CD14-positive monocyte (primary cell): ENCODE measurements around the gene EXOC3L1. TPM values are rescaled to one million over a fixed set of nuclear protein-coding genes. Genes with fewer than 3 reads are reported as not detected.

ENCODE experiments used
- DNase-seq, 3 donors: peaks; one replicate each; pipeline ENCODE4 v3.0.0-alpha.2; 2011 to 2022
- H2AFZ ChIP-seq: 2 replicates; pipeline ENCODE4 v1.6.0; 2012; ENCODE audit warnings: mild to moderate bottlenecking, low read depth, low read length, inconsistent platforms; ENCODE audit not compliant: insufficient read depth, poor library complexity, severe bottlenecking
- H3K27ac ChIP-seq, 2 donors: 1 replicate in 1 of 2; 2 replicates in 1 of 2; pipeline ENCODE4 v1.5.1; 2012 to 2013; ENCODE audit warnings: low read length in 2 of 2, control low read depth in 1 of 2, inconsistent platforms in 1 of 2, low read depth in 1 of 2, mild to moderate bottlenecking in 1 of 2
- H3K27me3 ChIP-seq, 2 donors: one replicate each; pipeline versions ENCODE4 v1.6.0 to v1.6.1; 2011 to 2013; ENCODE audit warnings: low read length in 2 of 2; ENCODE audit not compliant: control insufficient read depth in 2 of 2, insufficient read depth in 2 of 2
- H3K36me3 ChIP-seq, 2 donors: replicated peaks in 1 of 2; 1 replicate in 1 of 2; 2 replicates in 1 of 2; pipeline versions ENCODE4 v1.5.1 to v1.6.1; 2012 to 2013; ENCODE audit warnings: low read length in 2 of 2, control low read depth in 1 of 2, inconsistent platforms in 1 of 2, mild to moderate bottlenecking in 1 of 2; ENCODE audit not compliant: insufficient read depth in 2 of 2, control insufficient read depth in 1 of 2
- H3K4me1 ChIP-seq, 2 donors: 1 replicate in 1 of 2; 2 replicates in 1 of 2; pipeline versions ENCODE4 v1.5.1 to v1.6.1; 2012 to 2013; ENCODE audit warnings: low read length in 2 of 2, control low read depth in 1 of 2, inconsistent platforms in 1 of 2, mild to moderate bottlenecking in 1 of 2, moderate library complexity in 1 of 2; ENCODE audit not compliant: insufficient read depth in 2 of 2, control insufficient read depth in 1 of 2
- H3K4me2 ChIP-seq: replicated peaks from 2 replicates; pipeline ENCODE3; 2012; ENCODE audit warnings: low read length, moderate library complexity, mild to moderate bottlenecking; ENCODE audit not compliant: poor library complexity, severe bottlenecking; ENCODE audit errors: extremely low read depth
- H3K4me3 ChIP-seq, 3 experiments: fragments of 200-600 bp in 1 of 3; sonication (generic) in 1 of 3; replicated peaks in 1 of 3; 1 replicate in 2 of 3; 2 replicates in 1 of 3; pipeline ENCODE4 v1.5.1; 2011 to 2013; ENCODE audit warnings: low read length in 3 of 3, mild to moderate bottlenecking in 3 of 3, control low read depth in 2 of 3, low read depth in 2 of 3, inconsistent platforms in 1 of 3, moderate library complexity in 1 of 3
- H3K79me2 ChIP-seq: 2 replicates; pipeline ENCODE4 v1.6.0; 2012; ENCODE audit warnings: mild to moderate bottlenecking, control low read depth, inconsistent platforms, low read length, moderate library complexity; ENCODE audit not compliant: insufficient read depth
- H3K9ac ChIP-seq: 2 replicates; pipeline ENCODE4 v1.6.0; 2017; ENCODE audit warnings: low read length, mild to moderate bottlenecking; ENCODE audit not compliant: insufficient read depth, poor library complexity, severe bottlenecking
- H3K9me3 ChIP-seq, 2 donors: replicated peaks in 1 of 2; 1 replicate in 1 of 2; 2 replicates in 1 of 2; pipeline versions ENCODE4 v1.5.1 to v1.6.1; 2012 to 2013; ENCODE audit warnings: low read length in 2 of 2, control low read depth in 1 of 2; ENCODE audit not compliant: control insufficient read depth in 1 of 2, insufficient read depth in 1 of 2
- H4K20me1 ChIP-seq: 2 replicates; pipeline ENCODE4 v1.6.0; 2012; ENCODE audit warnings: mild to moderate bottlenecking, low read length, control low read depth, moderate library complexity; ENCODE audit not compliant: insufficient read depth
- H3K27ac Mint-ChIP-seq, 7 donors: one replicate each; pipeline ENCODE4 v1.8.0; 2020; ENCODE audit warnings: mild to moderate bottlenecking in 7 of 7, mixed read lengths in 7 of 7, moderate library complexity in 6 of 7, inconsistent platforms in 2 of 7
- H3K27me3 Mint-ChIP-seq, 3 donors: one replicate each; pipeline ENCODE4 v1.8.0; 2021 to 2022; ENCODE audit warnings: low read depth in 3 of 3, mild to moderate bottlenecking in 3 of 3, mixed read lengths in 3 of 3, moderate library complexity in 3 of 3, inconsistent platforms in 1 of 3
- H3K36me3 Mint-ChIP-seq, 2 donors: one replicate each; pipeline ENCODE4 v1.8.0; 2020; ENCODE audit warnings: mixed read lengths in 2 of 2, inconsistent platforms in 1 of 2, mild to moderate bottlenecking in 1 of 2
- H3K4me1 Mint-ChIP-seq: one replicate; pipeline ENCODE4 v1.8.0; 2020; ENCODE audit warnings: mild to moderate bottlenecking, mixed read lengths
- H3K4me3 Mint-ChIP-seq, 2 donors: one replicate each; pipeline ENCODE4 v1.8.0; 2020; ENCODE audit warnings: mild to moderate bottlenecking in 2 of 2, mixed read lengths in 2 of 2, moderate library complexity in 1 of 2
- H3K9me3 Mint-ChIP-seq, 7 donors: one replicate each; pipeline ENCODE4 v1.8.0; 2020 to 2022; ENCODE audit warnings: mixed read lengths in 7 of 7, mild to moderate bottlenecking in 6 of 7, moderate library complexity in 6 of 7, inconsistent platforms in 2 of 7
- CTCF ChIP-seq: fragments of 200-600 bp; IDR thresholded peaks from one replicate; pipeline ENCODE4 v1.8.0; 2022; ENCODE audit warnings: antibody characterized with exemption, mild to moderate bottlenecking
- WGBS: methylation state at CpG from one replicate; pipeline ENCODE4 v1.1.5; 2013; ENCODE audit warnings: missing lambda C conversion rate; ENCODE audit not compliant: insufficient coverage; 5-methylcytosine and 5-hydroxymethylcytosine counted together
- intact Hi-C, 2 donors: fragments of 100-400 bp; cut with micrococcal nuclease; formaldehyde crosslinking; loops; one replicate each; pipeline versions ENCODE4 v1.15.0 to v1.15.1; 2023
- polyA plus RNA-seq, 3 donors: library from polyadenylated mRNA; depleted of rRNA in 1 of 3; unstranded in 2 of 3; stranded (reverse) in 1 of 3; fragments of 300-500 nt in 2 of 3; fragments of >200 nt in 1 of 3; fragmentation: Illumina TruSeq in 2 of 3; gene quantifications; 1 replicate in 2 of 3; 2 replicates in 1 of 3; pipeline ENCODE4 v1.2.3, GENCODE V29; 2012 to 2021

The EXOC3L1 gene
- polyA plus RNA-seq, 3 donors, result 2.8 to 3.7 (median 3.0) TPM

DNA sequence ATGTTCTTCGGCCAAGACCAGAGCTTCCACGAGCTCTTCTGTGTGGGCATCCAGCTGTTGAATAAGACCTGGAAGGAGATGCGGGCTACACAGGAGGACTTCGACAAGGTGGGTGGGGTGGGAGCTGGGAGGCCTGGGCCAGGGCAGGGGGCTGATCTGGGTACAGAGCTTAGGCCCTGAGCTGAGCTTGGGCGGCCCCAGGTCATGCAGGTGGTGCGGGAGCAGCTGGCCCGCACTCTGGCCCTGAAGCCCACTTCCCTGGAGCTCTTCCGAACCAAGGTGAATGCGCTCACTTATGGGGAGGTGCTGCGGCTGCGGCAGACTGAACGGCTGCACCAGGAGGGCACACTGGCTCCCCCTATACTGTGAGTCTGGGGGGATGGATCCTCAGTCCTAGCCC lies 12.5 kb upstream of the EXOC3L1 start:
- Histone ChIP-seq H3K4me2 (no peak overlapping the region), H3K79me2 (no peaks in the 10 kb centered on the region), H3K4me1 (no peaks in the 10 kb centered on the region), H3K36me3 (peaks cover 52 to 76% of the 10 kb centered on the region in 2 donors), H2AFZ (no peak overlapping the region), H3K9me3 (no peaks in the 10 kb centered on the region), H3K27ac (no peak overlapping the region), H3K4me3 (no peak overlapping the region), H4K20me1 (peaks cover 26% of the 10 kb centered on the region), H3K27me3 (no peaks in the 10 kb centered on the region), H3K9ac (no peak overlapping the region)
- Mint-ChIP-seq H3K9me3 (peaks cover 0 to 2% (median 0%) of the 10 kb centered on the region in 7 donors), H3K4me3 (no peak overlapping the region), H3K27me3 (peaks cover 0 to 3% (median 1%) of the 10 kb centered on the region in 3 donors), H3K36me3 (peaks cover 49 to 78% of the 10 kb centered on the region in 2 donors), H3K27ac (no peak overlapping the region), H3K4me1 (peaks cover 8% of the 10 kb centered on the region)
- intact Hi-C loops, result no loop called here
- 97% methylated on average over 7 of the region's 12 CpGs for WGBS
- DNase-seq, result no peak
- TF ChIP-seq CTCF, result no peak

GRCh38 chr16:67201411-67202345 lies 11.7 kb upstream of the EXOC3L1 start:
- 96% methylated on average over 33 of the region's 40 CpGs for WGBS
- peaks cover 53 to 85% of the 10 kb centered on the region in 2 donors for H3K36me3 Mint-ChIP-seq
- no peak overlapping the region for H3K9ac ChIP-seq

More at GRCh38 chr16:67201411-67202345, 11.7 kb upstream of the EXOC3L1 start:
- no peak overlapping the region for H3K27ac Mint-ChIP-seq
- Histone ChIP-seq H3K36me3 (peaks cover 59 to 82% of the 10 kb centered on the region in 2 donors), H3K79me2 (no peaks in the 10 kb centered on the region), H3K4me2 (no peak overlapping the region), H3K27me3 (no peaks in the 10 kb centered on the region), H2AFZ (no peak overlapping the region), H3K27ac (no peak overlapping the region), H3K4me3 (no peak overlapping the region), H4K20me1 (peaks cover 33% of the 10 kb centered on the region), H3K4me1 (no peaks in the 10 kb centered on the region), H3K9me3 (no peaks in the 10 kb centered on the region)
- no peak for TF ChIP-seq CTCF
- peaks cover 10% of the 10 kb centered on the region for H3K4me1 Mint-ChIP-seq
- H3K27me3 Mint-ChIP-seq, result peaks cover 0 to 3% (median 1%) of the 10 kb centered on the region in 3 donors
- no peak for DNase-seq
- intact Hi-C loops, result no loop called here
- H3K4me3 Mint-ChIP-seq, result no peak overlapping the region
- H3K9me3 Mint-ChIP-seq, result no peaks in the 10 kb centered on the region
